Stomach (tissue), 9 donors: ENCODE results near the gene EIPR1. TPM values are rescaled to one million over a fixed set of nuclear protein-coding genes. Genes with fewer than 3 reads are reported as not detected.
A peak's percentile ranks its signal among the peaks of the same experiment; 100 is the strongest.

Experiments used
- DNase-seq, 2 donors: peaks; one replicate each; pipeline versions ENCODE4 v3.0.0 to v3.0.0-alpha.2; 2013 to 2019
- H3K27ac ChIP-seq, 5 donors: fragments of 200-600 bp in 4 of 5; sonication (generic) in 4 of 5; one replicate each; pipeline ENCODE4 v1.5.1; 2013 to 2019; ENCODE audit warnings: mild to moderate bottlenecking in 1 of 5, moderate library complexity in 1 of 5
- H3K27me3 ChIP-seq, 3 donors: fragments of 200-600 bp; sonication (generic); one replicate each; pipeline ENCODE4 v1.5.1; 2017 to 2019; ENCODE audit warnings: mixed run types in 1 of 3
- H3K36me3 ChIP-seq, 4 donors: fragments of 200-600 bp; sonication (generic); 1 replicate in 3 of 4; 2 replicates in 1 of 4; pipeline ENCODE4 v1.5.1; 2016 to 2019
- H3K4me1 ChIP-seq, 4 donors: fragments of 200-600 bp; sonication (generic); one replicate each; pipeline ENCODE4 v1.5.1; 2016 to 2019
- H3K4me3 ChIP-seq, 4 donors: fragments of 200-600 bp; sonication (generic) in 3 of 4; one replicate each; pipeline ENCODE4 v1.5.1; 2016 to 2019; ENCODE audit warnings: mild to moderate bottlenecking in 1 of 4
- H3K9me3 ChIP-seq, 4 donors: fragments of 200-600 bp; sonication (generic); one replicate each; pipeline ENCODE4 v1.5.1; 2016 to 2019
- EP300 ChIP-seq: sonication (generic); formaldehyde crosslinking; IDR thresholded peaks from one replicate; pipeline ENCODE4 v1.6.1; 2017; ENCODE audit warnings: antibody characterized with exemption
- POLR2A ChIP-seq, 4 donors: fragments of 450-650 bp; IDR thresholded peaks; one replicate each; pipeline ENCODE4 v1.6.1; 2016; ENCODE audit warnings: antibody characterized with exemption in 4 of 4, control low read depth in 2 of 4, mild to moderate bottlenecking in 1 of 4, moderate library complexity in 1 of 4
- POLR2AphosphoS5 ChIP-seq, 3 donors: sonication (generic); formaldehyde crosslinking; IDR thresholded peaks; one replicate each; pipeline ENCODE4 v1.6.1; 2016; ENCODE audit warnings: antibody characterized with exemption in 3 of 3
- WGBS, 5 donors: extraction: QIAGEN DNeasy Blood & Tissue Kit in 3 of 5; methylation state at CpG; one replicate each; pipeline versions ENCODE4 v1.1.5 to v1.1.7; 2013 to 2018; 5-methylcytosine and 5-hydroxymethylcytosine counted together
- intact Hi-C: fragments of 100-400 bp; cut with DNase I; formaldehyde crosslinking; loops from one replicate; pipeline ENCODE4 v1.15.1; 2023; ENCODE audit warnings: low total_unique reads
- polyA plus RNA-seq, 3 donors: library from polyadenylated mRNA; stranded (reverse); fragments of 200-250 nt; gene quantifications; one replicate each; pipeline ENCODE4 v1.2.3, GENCODE V29; 2013
- total RNA-seq, 5 donors: library from RNA; depleted of rRNA; stranded (reverse); fragments of >200 nt; gene quantifications; one replicate each; pipeline versions ENCODE4 v1.1.0 to v1.2.3, GENCODE V29; 2014 to 2016
- TF ChIP-seq, protein P1 (sequence below), 7 experiments: fragments of 450-650 bp in 4 of 7; fragments of 200-600 bp in 3 of 7; sonication (generic) in 3 of 7; IDR thresholded peaks; one replicate each; pipeline ENCODE4 v1.5.1; 2016 to 2019; ENCODE audit warnings: antibody characterized with exemption in 7 of 7, control low read depth in 2 of 7, mild to moderate bottlenecking in 1 of 7
- donor health status: healthy with polysubstance abuse.
- donor health status: Bipolar disorder and iron deficiency.
- donor health status: healthy.

The EIPR1 gene
- total and polyA plus RNA-seq, 8 donors = 1.2 to 39.4 (median 12.7) TPM

GRCh38 chr2:3334392-3335345 lies 42.9 kb downstream of the EIPR1 start:
- no peak overlapping the region for H3K4me3 ChIP-seq
- H3K36me3 ChIP-seq = peaks cover 0 to 67% (median 54%) of the 10 kb centered on the region in 4 donors
- WGBS, 5 donors = 70 to 83% (median 82%) methylated on average over 16 to 24 of the region's 24 CpGs
- no peaks in the 10 kb centered on the region for H3K4me1 ChIP-seq
- intact Hi-C loops = no loop called here
- no peak for TF ChIP-seq POLR2AphosphoS5 (IDR thresholded peaks at IDR 0.05)
- TF ChIP-seq, protein P1, sequence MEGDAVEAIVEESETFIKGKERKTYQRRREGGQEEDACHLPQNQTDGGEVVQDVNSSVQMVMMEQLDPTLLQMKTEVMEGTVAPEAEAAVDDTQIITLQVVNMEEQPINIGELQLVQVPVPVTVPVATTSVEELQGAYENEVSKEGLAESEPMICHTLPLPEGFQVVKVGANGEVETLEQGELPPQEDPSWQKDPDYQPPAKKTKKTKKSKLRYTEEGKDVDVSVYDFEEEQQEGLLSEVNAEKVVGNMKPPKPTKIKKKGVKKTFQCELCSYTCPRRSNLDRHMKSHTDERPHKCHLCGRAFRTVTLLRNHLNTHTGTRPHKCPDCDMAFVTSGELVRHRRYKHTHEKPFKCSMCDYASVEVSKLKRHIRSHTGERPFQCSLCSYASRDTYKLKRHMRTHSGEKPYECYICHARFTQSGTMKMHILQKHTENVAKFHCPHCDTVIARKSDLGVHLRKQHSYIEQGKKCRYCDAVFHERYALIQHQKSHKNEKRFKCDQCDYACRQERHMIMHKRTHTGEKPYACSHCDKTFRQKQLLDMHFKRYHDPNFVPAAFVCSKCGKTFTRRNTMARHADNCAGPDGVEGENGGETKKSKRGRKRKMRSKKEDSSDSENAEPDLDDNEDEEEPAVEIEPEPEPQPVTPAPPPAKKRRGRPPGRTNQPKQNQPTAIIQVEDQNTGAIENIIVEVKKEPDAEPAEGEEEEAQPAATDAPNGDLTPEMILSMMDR (IDR thresholded peaks at IDR 0.05) = no peak
- no peak for TF ChIP-seq EP300
- TF ChIP-seq POLR2A (IDR thresholded peaks at IDR 0.05) = no peak
- no peaks in the 10 kb centered on the region for H3K9me3 ChIP-seq
- no peak overlapping the region for H3K27ac ChIP-seq
- peak in 1 of 2 donors; percentile 51 for DNase-seq
- H3K27me3 ChIP-seq = no peaks in the 10 kb centered on the region

- no peak for DNase-seq
Measured at GRCh38 chr2:3332133-3332532, 45.5 kb downstream of the EIPR1 start.

DNA sequence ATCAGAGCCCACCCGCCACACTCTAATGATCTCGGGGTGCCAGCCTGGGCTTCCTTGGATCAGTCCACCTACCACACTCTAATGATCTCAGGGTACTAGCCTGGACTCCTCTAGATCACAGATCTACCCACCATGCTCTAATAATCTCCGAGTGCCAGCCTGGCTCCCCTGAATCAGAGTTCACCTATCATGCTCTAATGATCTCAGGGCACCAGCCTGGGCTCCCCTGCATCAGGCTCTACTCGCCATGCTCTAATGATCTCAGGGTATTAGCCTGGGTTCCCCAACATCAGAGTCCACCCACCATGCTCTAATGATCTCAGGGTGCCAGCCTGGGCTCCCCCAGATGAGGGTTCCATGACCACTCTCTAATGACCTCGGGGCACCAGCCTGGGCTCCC lies 48.1 kb downstream of the EIPR1 start:
- 86 to 94% (median 88%) methylated on average over 5 of the region's 5 CpGs for WGBS, 5 donors
- no peaks in the 10 kb centered on the region for H3K27me3 ChIP-seq
- TF ChIP-seq POLR2A (IDR thresholded peaks at IDR 0.05) (no peak), POLR2AphosphoS5 (IDR thresholded peaks at IDR 0.05) (no peak), EP300 (no peak)
- TF ChIP-seq, protein P1 (IDR thresholded peaks at IDR 0.05) = no peak
- H3K36me3 ChIP-seq = peaks cover 0 to 39% (median 33%) of the 10 kb centered on the region in 4 donors
- H3K27ac ChIP-seq = no peak overlapping the region
- intact Hi-C loops = no loop called here
- no peak for DNase-seq
- no peaks in the 10 kb centered on the region for H3K9me3 ChIP-seq
- H3K4me3 ChIP-seq = no peak overlapping the region
- H3K4me1 ChIP-seq = no peaks in the 10 kb centered on the region

More at GRCh38 chr2:3332133-3332532, 45.5 kb downstream of the EIPR1 start:
- no peak overlapping the region for H3K4me3 ChIP-seq
- intact Hi-C loops = no loop called here
- no peak overlapping the region for H3K27ac ChIP-seq
- H3K4me1 ChIP-seq = no peaks in the 10 kb centered on the region
- 84 to 95% (median 90%) methylated on average over 7 to 8 of the region's 8 CpGs for WGBS, 5 donors
- H3K27me3 ChIP-seq = no peaks in the 10 kb centered on the region
- peaks cover 0 to 58% (median 46%) of the 10 kb centered on the region in 4 donors for H3K36me3 ChIP-seq
- TF ChIP-seq EP300 (no peak), POLR2AphosphoS5 (IDR thresholded peaks at IDR 0.05) (no peak), POLR2A (IDR thresholded peaks at IDR 0.05) (no peak)
- TF ChIP-seq, protein P1 (IDR thresholded peaks at IDR 0.05) = no peak
- H3K9me3 ChIP-seq = no peaks in the 10 kb centered on the region

DNA sequence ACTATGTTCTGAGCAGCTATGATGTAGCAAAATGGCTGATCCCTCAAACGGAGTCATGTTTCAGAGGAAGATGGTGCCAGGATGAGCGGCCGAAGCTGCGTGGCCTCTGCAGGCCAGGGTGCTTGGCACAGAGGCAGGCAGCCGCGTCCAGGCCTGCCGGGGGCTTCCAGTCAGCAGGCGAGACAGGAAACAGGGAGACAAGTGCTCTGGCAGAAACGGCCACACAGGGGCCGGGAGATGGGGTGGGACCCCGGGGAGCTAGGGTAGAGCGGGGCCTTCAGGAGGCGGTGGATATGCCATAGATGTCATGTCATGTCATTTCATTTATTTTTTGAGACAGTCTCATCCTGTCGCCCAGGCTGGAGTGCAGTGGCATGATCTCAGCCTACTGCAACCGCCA lies 50.7 kb downstream of the EIPR1 start:
- H3K4me3 ChIP-seq = no peak overlapping the region
- peaks cover 0 to 35% (median 24%) of the 10 kb centered on the region in 4 donors for H3K36me3 ChIP-seq
- H3K4me1 ChIP-seq = no peaks in the 10 kb centered on the region
- TF ChIP-seq, protein P1 (IDR thresholded peaks at IDR 0.05) = no peak
- TF ChIP-seq EP300 (no peak), POLR2A (IDR thresholded peaks at IDR 0.05) (no peak), POLR2AphosphoS5 (IDR thresholded peaks at IDR 0.05) (no peak)
- no peak overlapping the region for H3K27ac ChIP-seq
- no peaks in the 10 kb centered on the region for H3K9me3 ChIP-seq
- no peaks in the 10 kb centered on the region for H3K27me3 ChIP-seq
- intact Hi-C loops = no loop called here
- no peak for DNase-seq
- 86 to 91% (median 89%) methylated on average over 15 of the region's 15 CpGs for WGBS, 5 donors
